ENCODE measurements around the gene ZNF234. TPM values are rescaled to one million over a fixed set of nuclear protein-coding genes. Genes with fewer than 3 reads are reported as not detected.
"Not testable (repeated sequence)": the region's sequence is repeated elsewhere in the genome, so short reads cannot be mapped to it uniquely, and the experiment has no call there.

The ZNF234 gene
- total RNA-seq, 2 experiments from 2014 or later = 7.6 to 8.6 TPM

DNA sequence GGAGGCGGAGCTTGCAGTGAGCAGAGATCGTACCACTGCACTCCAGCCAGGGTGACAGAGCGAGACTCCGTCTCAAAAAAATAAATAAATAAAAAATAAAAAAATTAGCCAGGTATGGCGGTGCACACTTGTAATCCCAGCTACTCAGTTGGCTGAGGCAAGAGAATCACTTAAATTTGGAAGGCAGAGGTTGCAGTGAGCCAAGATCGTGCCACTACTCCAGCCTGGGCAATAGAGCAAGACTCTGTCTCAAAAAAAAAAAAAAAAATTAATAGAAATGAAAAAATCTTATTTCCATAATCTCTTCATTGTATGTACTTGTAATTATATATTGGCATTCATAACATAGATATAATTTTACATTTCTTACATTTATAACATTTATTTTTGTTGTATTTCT lies 29.3 kb downstream of the ZNF234 start:
- POLR2A ChIA-PET, CTCF ChIA-PET: not testable (repeated sequence)

- POLR2A ChIA-PET = no interaction called here
- CTCF ChIA-PET = no interaction called here
Observed at GRCh38 chr19:44176590-44176989, 35.2 kb downstream of the ZNF234 start.

DNA sequence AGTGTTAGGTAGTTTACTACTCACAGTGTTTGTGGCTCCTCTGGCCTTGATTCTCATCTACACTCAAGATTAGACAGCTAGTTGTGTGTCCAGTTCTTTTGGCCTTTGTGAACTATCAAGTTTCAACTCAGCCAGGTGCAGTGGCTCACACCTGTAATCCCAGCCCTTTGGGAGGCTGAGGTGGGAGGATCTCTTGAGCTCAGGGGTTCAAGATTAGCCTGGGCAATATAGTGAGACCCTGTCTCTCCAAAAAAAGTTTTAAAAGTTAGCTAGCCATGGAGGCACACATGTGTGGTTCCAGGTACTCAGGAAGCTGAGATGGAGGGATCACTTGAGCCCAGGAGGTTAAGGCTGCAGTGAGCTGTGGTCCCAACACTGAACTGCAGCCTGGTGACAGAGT lies 39.6 kb downstream of the ZNF234 start:
- ChIA-PET POLR2A (no interaction called here), CTCF (no interaction called here)

DNA sequence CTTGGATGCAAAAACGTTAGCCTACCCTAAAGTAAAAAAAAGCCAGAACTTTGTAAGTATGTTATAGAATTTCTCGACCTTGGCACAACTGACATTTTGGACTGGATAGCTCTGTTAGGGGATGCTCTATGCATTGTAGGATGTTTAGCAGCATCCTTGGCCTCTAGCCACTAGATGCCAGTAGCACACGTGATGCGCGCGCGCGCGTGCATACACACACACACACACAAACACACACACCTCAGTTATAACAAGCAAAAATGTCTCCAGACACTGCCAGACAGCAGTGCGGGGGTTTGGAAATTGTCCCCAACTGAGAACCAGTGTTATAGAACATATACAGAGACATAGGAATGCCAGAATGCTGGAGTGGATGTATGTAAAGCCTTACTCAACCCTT lies 40.8 kb downstream of the ZNF234 start:
- POLR2A ChIA-PET = no interaction called here
- CTCF ChIA-PET = no interaction called here

GRCh38 chr19:44190020-44190419 lies 48.7 kb downstream of the ZNF234 start:
- CTCF ChIA-PET = no interaction called here
- POLR2A ChIA-PET = no interaction called here

DNA sequence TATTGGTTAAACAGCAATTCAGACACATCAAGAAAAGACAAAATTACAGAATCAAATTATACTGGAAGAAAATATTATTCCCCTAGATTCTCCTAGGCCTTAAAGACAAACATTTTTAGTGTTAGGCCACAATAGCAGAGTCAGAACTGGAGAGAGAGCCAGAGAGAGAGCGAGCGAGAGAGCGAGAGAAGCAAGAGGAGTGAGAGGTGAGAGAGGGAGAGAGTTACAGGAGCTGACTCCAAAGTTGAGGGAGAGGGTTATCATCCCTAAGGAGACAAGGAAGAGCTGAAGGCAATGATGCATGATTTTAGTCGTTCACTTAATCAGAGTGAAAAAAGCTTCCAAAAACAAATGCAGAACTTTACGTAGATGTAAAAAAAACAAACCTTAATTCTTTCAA lies 50.8 kb downstream of the ZNF234 start:
- POLR2A ChIA-PET = no interaction called here
- CTCF ChIA-PET = interaction anchor here (0.6 kb wide), 1 partner anchor 238 kb away, joined by 4 read pairs; no protein-coding TSS in a partner anchor

- POLR2A ChIA-PET = no interaction called here
- CTCF ChIA-PET = interaction anchor here (0.8 kb wide), 1 partner anchor 10 kb away, joined by 3 read pairs; no protein-coding TSS in a partner anchor
Observed at GRCh38 chr19:44196772-44197171, 55.4 kb downstream of the ZNF234 start.

- POLR2A ChIA-PET = no interaction called here
Observed at GRCh38 chr19:44202470-44202869, 61.1 kb downstream of the ZNF234 start.

DNA sequence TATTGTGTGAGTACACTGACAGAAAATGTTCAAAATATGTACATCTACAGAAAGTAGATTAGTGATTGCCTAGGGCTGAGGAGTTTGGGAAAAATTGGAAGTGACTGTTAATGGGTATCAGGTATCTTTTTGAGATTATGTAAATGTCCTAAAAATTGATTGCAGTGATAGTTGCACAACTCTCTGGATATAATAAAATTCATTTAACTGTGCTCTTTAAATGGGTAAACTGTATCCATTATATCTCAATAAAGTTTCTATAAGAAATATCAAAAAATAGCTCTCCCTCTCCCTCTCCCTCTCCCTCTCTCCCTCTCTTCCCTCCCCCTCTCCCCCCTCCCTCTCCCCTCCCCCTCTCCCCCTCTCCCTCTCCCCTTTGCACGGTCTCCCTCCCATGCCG lies 61.6 kb downstream of the ZNF234 start:
- ChIA-PET CTCF (no interaction called here), POLR2A (no interaction called here)

More at GRCh38 chr19:44202470-44202869, 61.1 kb downstream of the ZNF234 start:
- CTCF ChIA-PET = no interaction called here

DNA sequence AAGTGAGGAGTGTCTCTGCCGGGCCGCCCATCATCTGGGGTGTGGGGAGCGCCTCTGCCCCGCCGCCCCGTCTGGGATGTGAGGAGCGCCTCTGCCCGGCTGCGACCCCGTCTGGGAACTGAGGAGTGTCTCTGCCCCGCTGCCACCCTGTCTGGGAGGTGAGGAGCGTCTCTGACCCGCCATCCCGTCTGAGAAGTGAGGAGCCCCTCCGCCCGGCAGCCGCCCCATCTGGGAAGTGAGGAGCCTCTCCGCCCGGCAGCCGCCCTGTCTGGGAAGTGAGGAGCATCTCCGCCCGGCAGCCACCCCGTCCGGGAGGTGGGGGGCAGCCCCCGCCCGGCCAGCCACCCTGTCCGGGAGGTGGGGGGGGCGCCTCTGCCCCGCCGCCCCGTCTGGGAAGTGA lies 62.5 kb downstream of the ZNF234 start:
- POLR2A ChIA-PET, CTCF ChIA-PET: not testable (repeated sequence)

DNA sequence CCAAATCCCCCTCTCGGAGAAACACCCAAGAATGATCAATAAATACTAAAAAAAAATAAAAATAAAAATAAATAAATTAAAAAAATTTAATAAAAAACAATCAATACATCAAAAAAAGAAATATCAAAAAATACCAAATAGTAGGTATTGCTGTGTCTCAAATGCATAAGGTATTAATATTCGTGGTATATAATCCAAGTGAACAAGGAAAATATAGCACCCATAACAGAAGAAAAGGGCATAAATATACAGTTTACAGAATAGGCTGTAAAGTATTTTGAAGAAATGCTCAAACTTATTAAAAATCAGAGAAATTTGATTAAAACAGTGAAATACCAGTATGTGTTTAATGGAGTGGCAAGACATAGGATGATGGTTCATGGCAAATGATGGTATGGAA lies 63.4 kb downstream of the ZNF234 start:
- ChIA-PET CTCF (no interaction called here), POLR2A (no interaction called here)

DNA sequence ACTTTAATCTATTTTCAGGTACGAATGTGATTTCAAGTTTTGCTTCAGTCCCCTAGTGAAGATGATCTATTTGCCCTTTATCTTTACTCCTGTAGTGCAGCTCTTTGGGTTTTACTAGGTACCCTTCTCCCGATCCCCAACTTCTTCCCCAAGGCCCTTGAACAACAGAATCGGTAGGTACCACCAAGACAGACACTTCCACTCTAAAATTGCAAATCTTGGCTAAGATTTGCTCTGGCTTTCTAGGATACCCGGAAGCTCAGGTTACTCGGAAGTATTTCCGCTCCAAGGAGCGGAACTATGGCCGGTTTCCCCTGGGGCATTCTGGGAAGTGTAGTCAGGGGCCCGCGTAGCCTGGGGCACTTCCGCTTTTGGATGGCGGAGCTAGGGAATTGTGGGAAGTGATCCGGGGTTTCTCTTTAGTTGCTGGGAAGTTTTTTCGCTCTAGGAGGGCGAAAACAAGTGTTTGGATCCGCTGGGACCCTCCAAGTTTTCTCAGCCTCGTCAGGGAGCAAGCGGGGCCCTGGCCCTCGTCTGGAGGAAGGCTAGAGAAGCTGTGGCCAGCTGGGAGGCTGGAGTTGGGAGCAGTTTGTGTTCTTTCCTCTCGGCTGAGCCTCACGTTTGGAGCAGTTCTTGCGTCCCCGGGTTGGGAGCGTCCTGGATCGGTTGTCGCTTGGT lies 65.9 kb downstream of the ZNF234 start:
- ChIA-PET CTCF (interaction anchor here (1.0 to 1.3 kb wide), 2 partner anchors 11 to 43 kb away, joined by 3 to 5 read pairs; partner anchors contain the start of gene ZNF226), POLR2A (no interaction called here)

Other genes starting within 250 kb of the ZNF234 start
- gene ZNF45, start 206.3 kb upstream of the ZNF234 start, total RNA-seq = 10 to 100 TPM in 1 of 2 experiments, 1 to 10 TPM in 1; 8.9 to 10.0 TPM
- 1 to 10 TPM; 1.3 to 1.4 TPM for gene ZNF221, start 190.3 kb upstream of the ZNF234 start, total RNA-seq
- gene ZNF155, start 157.4 kb upstream of the ZNF234 start, total RNA-seq = 1 to 10 TPM; 4.3 to 4.8 TPM
- gene ZNF230, start 138.6 kb upstream of the ZNF234 start, total RNA-seq = 1 to 10 TPM; 2.3 to 3.6 TPM
- 1 to 10 TPM; 1.7 to 1.8 TPM for gene ZNF222, start 116.2 kb upstream of the ZNF234 start, total RNA-seq
- 1 to 10 TPM in 1 of 2 experiments, under 1 TPM in 1; 0.57 to 1.3 TPM for gene ZNF223, start 89.5 kb upstream of the ZNF234 start, total RNA-seq
- 1 to 10 TPM; 1.8 to 1.9 TPM for gene ZNF284, start 69.4 kb upstream of the ZNF234 start, total RNA-seq
- gene ZNF224, start 47.2 kb upstream of the ZNF234 start, total RNA-seq = 10 to 100 TPM; 11.3 to 13.4 TPM
- 1 to 10 TPM; 2.8 to 3.2 TPM for gene ZNF225, start 28.2 kb upstream of the ZNF234 start, total RNA-seq
- 1 to 10 TPM; 4.6 to 4.7 TPM for gene ZNF226, start 23.5 kb downstream of the ZNF234 start, total RNA-seq
- 10 to 100 TPM; 14.8 to 16.2 TPM for gene ZNF227, start 71.0 kb downstream of the ZNF234 start, total RNA-seq
- under 1 TPM; 0.13 to 0.42 TPM for gene ZNF233, start 118.3 kb downstream of the ZNF234 start, total RNA-seq
- 1 to 10 TPM; 2.5 to 2.6 TPM for gene ZNF235, start 163.5 kb downstream of the ZNF234 start, total RNA-seq
- under 1 TPM; 0.15 to 0.36 TPM for gene ZNF112, start 215.1 kb downstream of the ZNF234 start, total RNA-seq